ENCODE measurements around the gene CALM3.

DNA sequence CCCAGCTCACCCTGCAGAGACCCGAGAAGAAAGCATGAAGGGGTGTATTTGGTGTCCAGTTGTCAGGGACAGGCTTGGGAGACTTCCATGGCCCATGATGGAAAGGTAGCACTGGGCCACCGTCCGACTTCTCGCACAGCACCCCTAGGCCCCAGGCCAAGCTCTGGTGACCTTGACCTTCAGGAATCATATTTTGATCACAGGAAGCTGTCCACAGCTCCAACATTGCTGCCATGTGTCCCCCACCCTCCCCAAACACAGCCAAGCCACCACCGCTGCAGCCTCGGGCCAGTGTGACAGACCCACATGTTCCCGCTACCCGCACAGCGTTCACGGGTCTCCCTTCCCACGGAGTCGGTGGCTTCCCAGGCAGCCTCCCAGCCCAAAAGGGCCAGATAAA lies 24.6 kb downstream of the CALM3 start:
- no peak for TF ChIP-seq POLR2A (IDR thresholded peaks at IDR 0.05)
- TF ChIP-seq, protein P1, sequence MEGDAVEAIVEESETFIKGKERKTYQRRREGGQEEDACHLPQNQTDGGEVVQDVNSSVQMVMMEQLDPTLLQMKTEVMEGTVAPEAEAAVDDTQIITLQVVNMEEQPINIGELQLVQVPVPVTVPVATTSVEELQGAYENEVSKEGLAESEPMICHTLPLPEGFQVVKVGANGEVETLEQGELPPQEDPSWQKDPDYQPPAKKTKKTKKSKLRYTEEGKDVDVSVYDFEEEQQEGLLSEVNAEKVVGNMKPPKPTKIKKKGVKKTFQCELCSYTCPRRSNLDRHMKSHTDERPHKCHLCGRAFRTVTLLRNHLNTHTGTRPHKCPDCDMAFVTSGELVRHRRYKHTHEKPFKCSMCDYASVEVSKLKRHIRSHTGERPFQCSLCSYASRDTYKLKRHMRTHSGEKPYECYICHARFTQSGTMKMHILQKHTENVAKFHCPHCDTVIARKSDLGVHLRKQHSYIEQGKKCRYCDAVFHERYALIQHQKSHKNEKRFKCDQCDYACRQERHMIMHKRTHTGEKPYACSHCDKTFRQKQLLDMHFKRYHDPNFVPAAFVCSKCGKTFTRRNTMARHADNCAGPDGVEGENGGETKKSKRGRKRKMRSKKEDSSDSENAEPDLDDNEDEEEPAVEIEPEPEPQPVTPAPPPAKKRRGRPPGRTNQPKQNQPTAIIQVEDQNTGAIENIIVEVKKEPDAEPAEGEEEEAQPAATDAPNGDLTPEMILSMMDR (IDR thresholded peaks at IDR 0.05): no peak
